ENCODE data around the gene MTHFS.

GRCh38 chr15:79828447-79828846 lies 68.4 kb downstream of the MTHFS start:
- no peak for TF ChIP-seq CTCF (IDR thresholded peaks at IDR 0.05 in 8 of 11, conservative IDR thresholded peaks at IDR 0.05 in 3 of 11)
- TF ChIP-seq POLR2A (IDR thresholded peaks at IDR 0.05) = no peak

Measured in spleen (tissue), 7 donors.